GM11168 (cell line): ENCODE data around the gene MALL.
"Not testable (repeated sequence)": the region's sequence is repeated elsewhere in the genome, so short reads cannot be mapped to it uniquely, and the experiment has no call there.

Source experiments
- in situ Hi-C: fragments of 300-500 bp; cut with MboI; formaldehyde crosslinking; loops from one replicate; pipeline ENCODE4 v1.12.0; 2022; ENCODE audit warnings: low sequenced_read_pairs; ENCODE audit not compliant: unreplicated experiment

Gene MALL

GRCh38 chr2:110115291-110116032, at the start of gene MALL:
MALL (minus strand) TSS chr2:110115822; CDS start chr2:110115792, 30 bp downstream.
- in situ Hi-C loops = loop anchor here (25.0 kb wide), 1 partner anchor 172 kb away; no protein-coding TSS in a partner anchor

DNA sequence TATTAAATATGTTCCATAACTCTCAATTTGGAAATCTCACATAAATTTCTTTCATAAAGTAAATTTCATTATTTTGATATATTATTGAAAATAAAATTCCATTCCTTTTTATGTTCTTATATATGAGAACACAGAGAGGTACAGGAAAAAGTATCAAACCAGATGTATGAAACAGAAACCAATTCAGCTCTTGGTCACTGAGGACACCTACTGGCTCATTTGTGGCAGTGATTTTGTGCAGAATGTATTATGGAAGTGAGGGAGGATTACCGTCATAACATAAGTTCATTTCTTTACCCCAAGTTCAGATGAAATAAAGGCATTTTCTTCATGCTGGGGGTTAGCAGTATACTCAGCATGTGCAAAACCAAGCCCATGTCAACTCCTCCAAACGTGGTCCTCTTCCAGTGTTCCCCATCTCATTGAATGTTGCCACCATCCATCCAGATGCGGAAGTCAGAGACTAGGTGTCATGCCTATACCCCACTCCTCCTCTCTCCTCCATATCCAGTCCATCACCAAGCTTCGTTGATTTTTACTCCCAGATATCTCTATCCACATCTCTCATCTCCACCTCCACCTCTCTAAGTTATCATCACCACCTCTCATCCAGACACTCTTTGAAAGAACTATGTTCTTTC, 41.7 kb upstream of the MALL start:
- in situ Hi-C loops = no loop called here

- in situ Hi-C loops = not testable (repeated sequence)
Observed at GRCh38 chr2:110154828-110155227, 39.2 kb upstream of the MALL start.

DNA sequence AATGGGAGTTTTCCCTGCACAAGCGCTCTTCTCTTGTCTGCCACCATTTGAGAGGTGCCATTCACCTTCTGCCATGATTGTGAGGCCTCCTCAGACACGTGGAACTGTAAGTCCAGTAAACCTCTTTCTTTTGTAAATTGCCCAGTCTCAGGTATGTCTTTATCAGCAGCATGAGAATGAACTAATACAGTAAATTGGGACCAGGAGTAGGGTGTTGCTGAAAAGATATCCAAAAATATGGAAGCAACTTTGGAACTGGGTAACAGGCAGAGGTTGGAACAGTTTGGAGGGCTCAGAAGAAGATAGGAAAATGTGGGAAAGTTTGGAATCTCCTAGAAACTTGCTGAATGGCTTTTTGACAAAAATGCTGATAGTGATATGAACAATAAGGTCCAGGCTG, 38.6 kb upstream of the MALL start:
- in situ Hi-C loops = not testable (repeated sequence)

DNA sequence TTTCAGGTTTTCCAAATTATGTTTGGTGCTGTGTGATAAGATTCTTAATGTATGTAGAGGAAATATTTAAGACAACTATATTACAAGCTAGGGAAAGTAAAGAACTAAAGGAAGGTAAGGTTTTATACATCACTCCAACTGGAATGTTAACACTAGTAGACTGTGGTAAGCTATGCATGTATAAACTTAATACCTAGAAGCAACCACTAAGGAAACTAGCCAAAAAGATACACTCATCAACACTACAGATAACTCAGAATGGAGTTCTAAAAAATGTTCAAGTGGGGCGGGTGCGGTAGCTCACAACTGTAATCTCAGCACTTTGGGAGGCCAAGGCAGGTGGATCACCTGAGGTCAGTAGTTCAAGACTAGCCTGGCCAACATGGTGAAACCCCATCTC, 37.8 kb upstream of the MALL start:
- in situ Hi-C loops = no loop called here

- in situ Hi-C loops = no loop called here
Observed at GRCh38 chr2:110152943-110153342, 37.3 kb upstream of the MALL start.

- in situ Hi-C loops = no loop called here
Observed at GRCh38 chr2:110149330-110150220, 34.0 kb upstream of the MALL start.

GRCh38 chr2:110146945-110147332, 31.3 kb upstream of the MALL start:
- in situ Hi-C loops = no loop called here

DNA sequence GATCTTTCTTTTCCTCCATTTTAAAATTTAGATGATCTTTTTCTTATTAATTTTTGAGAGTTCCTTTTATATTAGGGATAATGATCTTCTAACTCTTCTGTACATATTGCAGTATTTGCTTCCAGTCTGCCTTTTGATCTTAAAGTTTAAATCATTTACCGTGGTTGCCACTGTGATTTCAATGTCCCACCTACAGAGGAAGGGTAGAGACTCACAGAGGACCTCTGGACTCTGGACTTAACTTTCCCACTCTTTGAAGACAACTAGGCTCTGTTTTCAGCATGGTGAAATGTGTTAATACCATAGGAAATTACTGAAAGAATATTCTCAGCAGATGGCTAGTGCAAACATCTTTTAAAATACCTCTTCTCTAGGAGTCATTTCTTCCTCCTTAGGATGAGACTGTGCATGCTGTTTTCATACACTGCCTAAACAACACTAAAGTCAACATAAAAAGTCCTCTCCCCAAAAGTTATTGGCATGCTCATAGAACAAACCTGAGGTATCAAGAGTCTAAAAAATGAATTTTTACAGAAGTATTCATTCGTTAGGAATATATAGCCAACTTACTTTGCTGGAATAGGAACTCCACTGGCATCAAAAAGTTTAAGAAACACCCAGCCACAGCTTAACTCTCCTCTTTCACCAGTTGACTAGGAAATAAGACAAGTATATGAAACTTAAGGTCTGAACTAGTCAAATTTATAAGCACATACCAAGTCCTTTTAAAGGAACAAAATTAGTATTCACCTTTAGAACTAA, 30.7 kb upstream of the MALL start:
- in situ Hi-C loops = no loop called here

DNA sequence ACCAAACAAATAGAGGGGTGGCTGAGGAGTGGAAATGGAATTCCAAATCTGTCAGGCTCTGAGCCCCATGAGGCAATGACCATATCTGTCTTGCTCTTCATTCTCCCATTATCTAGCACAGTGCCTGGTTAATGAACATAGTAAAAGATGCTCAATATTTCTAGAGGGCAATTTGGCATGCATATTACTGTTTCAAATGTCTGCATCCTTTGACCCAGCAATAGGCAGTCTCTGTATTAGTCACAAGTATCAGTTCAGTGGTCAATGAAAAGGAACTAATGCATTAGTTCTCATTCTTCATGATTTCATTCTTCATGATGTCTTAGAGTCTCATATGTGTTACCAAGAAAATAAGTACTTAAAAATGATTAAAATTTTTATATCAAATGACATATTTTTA, 28.4 kb upstream of the MALL start:
- in situ Hi-C loops = no loop called here

GRCh38 chr2:110140401-110140800, 24.8 kb upstream of the MALL start:
- in situ Hi-C loops = no loop called here

GRCh38 chr2:110134025-110134424, 18.4 kb upstream of the MALL start:
- in situ Hi-C loops = no loop called here

GRCh38 chr2:110131166-110131565, 15.5 kb upstream of the MALL start:
- in situ Hi-C loops = no loop called here

GRCh38 chr2:110130757-110131156, 15.1 kb upstream of the MALL start:
- in situ Hi-C loops = no loop called here

- in situ Hi-C loops = no loop called here
Observed at GRCh38 chr2:110126906-110127305, 11.3 kb upstream of the MALL start.

GRCh38 chr2:110126086-110126773, 10.6 kb upstream of the MALL start:
- in situ Hi-C loops = no loop called here

DNA sequence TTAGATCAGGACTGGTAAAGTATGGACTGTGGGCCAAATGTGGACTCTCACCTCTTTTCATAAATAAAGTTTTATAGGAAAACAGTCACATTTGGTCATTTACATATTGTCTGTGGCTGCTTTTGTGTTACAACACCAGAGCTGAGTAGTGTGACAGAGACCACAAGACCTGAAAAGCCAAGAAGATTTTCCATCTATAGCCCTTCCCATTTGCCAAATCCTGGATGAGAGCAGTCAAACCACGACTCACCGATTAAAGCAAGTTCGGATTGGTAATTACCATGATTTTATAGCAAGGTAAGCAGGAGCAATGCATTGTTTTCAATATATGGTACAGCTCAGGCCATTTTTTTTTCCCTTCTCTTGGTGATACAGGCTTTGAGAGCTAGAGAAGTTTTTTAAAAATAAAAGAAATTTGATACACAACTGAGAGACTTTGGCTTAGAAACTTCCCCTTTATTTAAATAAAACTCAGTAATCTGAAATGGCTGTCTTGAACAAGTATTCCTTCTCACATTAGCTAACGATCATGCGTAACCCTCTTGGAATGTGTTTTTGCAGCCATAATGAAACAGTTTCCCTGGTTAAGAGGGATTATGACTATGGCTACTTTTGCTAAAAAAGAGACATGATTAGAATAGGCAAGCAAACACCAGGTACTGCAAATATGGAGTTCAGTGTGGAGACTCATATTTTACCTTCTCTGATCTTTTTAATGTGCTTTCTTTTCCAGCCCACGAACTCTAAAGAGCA, 9.5 kb upstream of the MALL start:
- in situ Hi-C loops = loop anchor here (25.0 kb wide), 1 partner anchor 162 kb away; no protein-coding TSS in a partner anchor

DNA sequence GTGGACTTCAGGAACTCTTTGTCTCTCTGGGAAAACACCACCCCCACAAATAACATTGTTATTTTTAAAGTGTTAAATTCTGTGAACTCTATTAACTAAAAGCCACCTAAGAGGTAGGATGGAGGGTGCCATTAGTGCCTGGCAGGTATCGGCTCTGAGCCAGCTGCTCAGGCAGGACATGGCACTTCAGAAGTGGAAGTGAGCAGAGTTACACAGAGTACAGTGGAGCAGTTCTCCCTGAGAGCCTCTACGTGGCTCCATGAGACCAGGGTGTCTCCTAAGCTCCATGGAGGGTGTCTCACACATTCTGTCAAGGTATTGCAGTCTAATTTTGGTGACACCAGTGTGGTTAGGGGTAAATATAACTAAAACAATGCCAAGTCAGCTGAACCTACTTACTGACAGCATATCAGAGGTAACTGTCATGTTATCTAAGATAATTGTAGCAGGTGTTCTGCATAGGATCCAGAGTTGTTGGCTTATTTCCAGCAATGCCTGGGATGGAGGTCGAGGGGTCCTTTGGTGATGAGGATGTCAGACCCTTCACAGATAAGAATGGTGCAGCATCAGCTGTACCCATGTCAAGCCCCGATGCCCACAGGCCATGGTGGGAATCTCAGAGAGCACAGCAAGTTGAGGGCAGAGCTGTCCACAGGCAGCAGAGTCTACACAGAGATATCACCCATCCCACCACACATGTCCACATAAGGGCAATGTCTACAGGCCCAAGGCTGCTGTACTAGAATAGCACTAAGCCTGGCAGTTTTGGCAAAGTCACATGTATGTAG, 8.6 kb upstream of the MALL start:
- in situ Hi-C loops = loop anchor here (25.0 kb wide), 1 partner anchor 163 kb away; no protein-coding TSS in a partner anchor
